HG02763 (cell line): ENCODE data around the gene OR5B2.
"Not testable (repeated sequence)": the region's sequence is repeated elsewhere in the genome, so short reads cannot be mapped to it uniquely, and the experiment has no call there.

ENCODE experiments used
- ATAC-seq: cut with Tn5 transposase; IDR thresholded peaks from one replicate; pipeline ENCODE4 v1.9.1; 2021; ENCODE audit warnings: mild to moderate bottlenecking, moderate library complexity; ENCODE audit not compliant: unreplicated experiment

Gene OR5B2

GRCh38 chr11:58428021-58428420, at the start of gene OR5B2:
TSS of gene OR5B2 (minus strand) at chr11:58428121. CDS start at chr11:58423261, 4,860 bp downstream.
- ATAC-seq: no peak

DNA sequence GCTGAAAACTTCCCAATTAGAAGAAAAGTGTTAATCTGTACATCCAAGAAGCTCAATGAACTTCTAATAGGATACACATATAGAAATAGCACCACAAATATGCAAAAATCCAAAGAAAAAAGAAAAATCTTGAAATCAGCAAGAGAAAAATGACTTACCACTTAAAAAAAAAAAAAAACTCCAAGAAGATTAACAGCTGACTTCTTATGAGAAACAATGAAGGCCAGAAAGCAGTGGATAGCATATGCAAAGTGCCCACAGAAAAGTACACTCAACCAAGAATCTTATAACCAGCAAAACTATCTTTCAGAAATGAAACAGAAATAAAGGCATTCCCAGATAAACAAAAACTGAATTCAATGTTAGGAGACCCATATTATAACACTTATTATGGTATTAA, 44.0 kb upstream of the OR5B2 start:
- ATAC-seq: no peak

GRCh38 chr11:58466293-58466692, 38.4 kb upstream of the OR5B2 start:
- ATAC-seq: no peak

DNA sequence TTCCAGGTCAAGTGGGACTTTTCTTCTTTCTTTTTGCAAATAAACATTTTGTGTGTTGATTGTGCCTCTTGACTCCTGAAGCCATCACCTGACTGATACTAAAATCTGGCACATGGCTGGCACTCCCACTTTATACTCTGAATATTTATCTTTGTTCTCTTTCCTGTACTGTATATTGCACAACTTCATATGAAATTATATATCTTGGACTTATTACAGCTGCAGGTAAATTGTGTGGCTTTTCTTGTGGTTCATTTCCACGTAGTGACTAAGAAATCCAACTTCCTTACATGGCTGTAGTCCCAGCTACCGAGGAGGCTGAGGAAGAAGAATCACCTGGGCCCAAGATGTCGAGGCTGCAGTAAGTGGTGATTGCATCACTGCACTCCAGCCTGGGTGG, 37.8 kb upstream of the OR5B2 start:
- no peak for ATAC-seq

- ATAC-seq: no peak
Measured at GRCh38 chr11:58451585-58451984, 23.7 kb upstream of the OR5B2 start.

- ATAC-seq: no peak
Measured at GRCh38 chr11:58446294-58446693, 18.4 kb upstream of the OR5B2 start.

GRCh38 chr11:58444300-58444699, 16.4 kb upstream of the OR5B2 start:
- no peak for ATAC-seq

DNA sequence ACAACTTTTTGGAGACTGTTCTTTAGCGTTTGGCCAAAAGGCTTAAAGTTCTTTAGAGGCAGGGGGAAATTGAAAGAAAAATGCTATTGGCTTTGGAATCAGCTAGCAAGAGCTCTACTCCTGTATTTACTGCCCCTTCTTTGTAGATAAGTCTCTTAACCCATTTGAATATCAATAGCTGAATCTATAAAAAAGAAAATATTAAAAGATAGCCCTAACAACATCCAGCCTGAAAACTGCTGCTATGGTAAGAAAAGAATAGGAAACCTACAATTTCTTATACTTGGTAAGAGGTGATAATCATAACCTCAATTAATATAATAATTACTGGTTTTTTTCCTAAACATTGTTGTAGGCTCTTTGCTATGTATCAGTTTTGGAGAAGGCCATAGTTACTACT, 14.2 kb upstream of the OR5B2 start, which contains the start of gene OR5B12:
Gene OR5B12, minus strand, starts transcription at position 101 of the 400 bp plus-strand sequence. CDS start 2,085 bp downstream, outside the sequence.
- ATAC-seq: no peak

DNA sequence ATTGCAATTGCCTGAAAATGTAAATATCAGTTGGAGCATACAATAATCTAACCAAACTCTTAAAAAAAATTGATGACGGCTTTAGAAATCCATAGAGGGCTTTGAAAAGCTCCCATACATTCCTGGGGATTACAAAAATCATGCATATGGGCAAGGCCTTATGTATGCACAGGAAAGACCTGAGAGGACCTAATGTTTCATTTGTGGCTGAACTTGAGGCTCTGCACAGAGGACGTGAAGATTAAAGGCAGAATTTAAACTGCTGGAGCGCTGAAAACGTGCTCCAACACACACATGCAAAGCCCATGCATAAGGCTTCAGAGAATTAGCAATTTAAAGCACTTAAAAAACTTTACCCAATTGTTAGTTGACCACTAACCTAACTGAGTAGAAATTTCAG, 10.6 kb upstream of the OR5B2 start:
- no peak for ATAC-seq

- no peak for ATAC-seq
Measured at GRCh38 chr11:58434217-58434616, 6.3 kb upstream of the OR5B2 start.

DNA sequence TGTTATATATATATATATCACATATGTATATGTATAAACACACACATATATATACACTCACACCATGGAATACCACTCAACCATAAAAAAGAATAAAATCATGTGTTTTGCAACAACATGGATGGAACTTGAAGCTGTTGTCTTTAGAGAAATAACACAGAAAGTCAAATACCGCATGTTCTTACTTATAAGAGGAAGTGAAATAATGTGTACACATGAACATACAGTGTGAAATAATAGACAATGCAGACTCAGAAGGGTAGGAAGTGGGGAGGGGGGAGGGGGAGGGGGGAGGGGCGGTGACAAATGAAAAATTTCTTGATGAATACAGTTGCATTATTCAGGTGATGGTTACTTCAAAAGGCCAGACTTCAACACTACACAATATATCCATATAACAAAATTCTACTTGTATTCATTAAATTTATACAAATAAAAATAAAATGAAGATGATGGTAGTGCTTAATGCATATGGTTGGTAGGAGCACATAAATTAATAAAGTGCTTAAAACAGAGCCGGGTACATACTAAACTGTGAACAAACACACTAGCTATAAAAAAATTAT, 5.8 kb upstream of the OR5B2 start:
- no peak for ATAC-seq

DNA sequence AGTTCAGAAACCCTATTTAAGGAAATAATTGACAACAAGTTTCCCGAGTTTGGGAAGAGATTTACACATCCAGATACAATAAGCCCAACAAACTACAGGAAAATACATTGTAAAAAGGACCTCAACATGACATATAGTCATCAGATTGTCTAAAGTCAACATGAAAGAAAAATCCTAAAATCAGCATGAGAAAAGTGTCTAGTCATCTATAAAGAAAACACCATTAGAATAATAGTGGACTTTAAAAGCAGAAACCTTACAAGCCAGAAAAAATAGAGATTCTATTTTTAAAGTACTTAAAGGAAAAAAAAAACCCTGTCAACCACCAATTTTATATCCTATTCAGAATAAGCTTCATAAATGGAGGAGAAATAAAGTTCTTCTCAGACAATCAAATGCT, 1.4 kb upstream of the OR5B2 start:
- no peak for ATAC-seq

DNA sequence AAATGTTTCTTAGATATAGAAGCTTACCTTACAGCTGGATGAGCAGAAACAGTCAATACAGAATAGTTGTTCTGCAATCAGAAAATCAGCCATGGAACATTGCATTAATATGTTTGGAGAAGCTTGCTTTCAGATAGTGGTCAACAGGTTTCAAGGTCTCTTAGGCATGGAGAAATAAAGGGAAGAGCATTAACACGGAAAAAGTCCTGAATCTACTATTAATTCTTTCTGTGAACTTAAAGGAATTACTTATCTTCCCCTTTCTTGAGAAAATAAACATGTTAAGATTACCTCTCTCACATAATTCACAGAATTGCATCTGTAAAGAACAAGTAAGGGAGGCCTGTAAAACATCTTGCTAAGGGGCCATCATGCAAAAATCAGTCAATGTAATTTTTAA, 21.1 kb downstream of the OR5B2 start, which contains the start of gene OR5B3:
Gene OR5B3, minus strand, starts transcription at position 101 of the 400 bp plus-strand sequence. CDS start 3,465 bp downstream, outside the sequence.
- no peak for ATAC-seq

- not testable (repeated sequence) for ATAC-seq
Measured at GRCh38 chr11:58399622-58400021, 28.3 kb downstream of the OR5B2 start.

GRCh38 chr11:58395581-58395980, 32.3 kb downstream of the OR5B2 start:
- ATAC-seq: no peak

DNA sequence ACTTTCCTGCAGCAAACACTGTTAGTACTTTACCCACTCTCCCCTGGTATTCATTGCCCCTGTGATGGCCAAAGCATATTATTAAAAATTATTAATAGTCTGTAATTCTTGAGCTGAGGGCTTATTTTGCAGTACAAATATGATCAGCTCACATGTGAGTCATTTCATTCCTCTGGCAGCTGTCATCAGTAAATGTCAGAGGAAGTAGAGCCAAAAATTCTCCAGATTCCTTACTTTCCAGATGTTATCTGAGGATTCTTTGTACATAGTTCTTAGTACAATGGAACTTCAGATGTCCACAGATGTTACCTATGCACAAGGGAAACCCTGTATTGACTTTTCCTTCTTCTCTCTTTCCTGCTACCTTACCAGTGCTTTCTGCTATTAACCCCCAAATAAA, 33.7 kb downstream of the OR5B2 start:
- ATAC-seq: no peak

- no peak for ATAC-seq
Measured at GRCh38 chr11:58392746-58393145, 35.2 kb downstream of the OR5B2 start.

- no peak for ATAC-seq
Measured at GRCh38 chr11:58391879-58392278, 36.0 kb downstream of the OR5B2 start.

- ATAC-seq: no peak
Measured at GRCh38 chr11:58390551-58391063, 37.3 kb downstream of the OR5B2 start.
